ENCODE data around the gene DHDH.
A peak's percentile ranks its signal among the peaks of the same experiment; 100 is the strongest.
"Not testable (repeated sequence)": the region's sequence is repeated elsewhere in the genome, so short reads cannot be mapped to it uniquely, and the experiment has no call there.

Gene DHDH

GRCh38 chr19:48897181-48897580 lies 36.3 kb upstream of the DHDH start:
- in situ Hi-C loops (cut with HindIII; ENCODE audit: low sequenced_read_pairs) = no loop called here
- DNase-seq (ENCODE audit: low read depth) = no peak
- no peak overlapping the region for H3K4me3 ChIP-seq (ENCODE audit: low read depth, low read length)
- no peak for TF ChIP-seq CTCF (IDR thresholded peaks at IDR 0.05; ENCODE audit: low read depth, low read length, missing control alignments)

- peak overlapping the region; percentile 86 for H3K4me3 ChIP-seq (ENCODE audit: low read depth, low read length)
- in situ Hi-C loops (cut with HindIII; ENCODE audit: low sequenced_read_pairs); DNase-seq (ENCODE audit: low read depth): not testable (repeated sequence)
These were observed 34.1 kb upstream of the DHDH start for GRCh38 chr19:48899386-48899749.

GRCh38 chr19:48899781-48900476 lies 33.6 kb upstream of the DHDH start, which contains the start of gene NUCB1:
TSS of gene NUCB1 (plus strand) at chr19:48900312. CDS start at chr19:48900797, 485 bp downstream.
- in situ Hi-C loops (cut with HindIII; ENCODE audit: low sequenced_read_pairs) = no loop called here
- peak within 1 kb of the TSS; percentile 86 for H3K4me3 ChIP-seq (ENCODE audit: low read depth, low read length)
- peak; percentile 98 for DNase-seq (ENCODE audit: low read depth)

GRCh38 chr19:48900477-48901406 lies 32.8 kb upstream of the DHDH start:
- no peak for DNase-seq (ENCODE audit: low read depth)
- H3K4me3 ChIP-seq (ENCODE audit: low read depth, low read length) = peak overlapping the region; percentile 86

More at GRCh38 chr19:48899781-48900476, 33.6 kb upstream of the DHDH start, which contains the start of gene NUCB1:
- peak; percentile 42 for TF ChIP-seq CTCF (IDR thresholded peaks at IDR 0.05; ENCODE audit: low read depth, low read length, missing control alignments)

GRCh38 chr19:48902291-48902690 lies 31.2 kb upstream of the DHDH start:
- H3K4me3 ChIP-seq (ENCODE audit: low read depth, low read length); DNase-seq (ENCODE audit: low read depth); in situ Hi-C loops (cut with HindIII; ENCODE audit: low sequenced_read_pairs): not testable (repeated sequence)

More at GRCh38 chr19:48900477-48901406, 32.8 kb upstream of the DHDH start:
- TF ChIP-seq CTCF (IDR thresholded peaks at IDR 0.05; ENCODE audit: low read depth, low read length, missing control alignments) = no peak
- in situ Hi-C loops (cut with HindIII; ENCODE audit: low sequenced_read_pairs) = no loop called here

GRCh38 chr19:48903788-48904187 lies 29.7 kb upstream of the DHDH start:
- H3K4me3 ChIP-seq (ENCODE audit: low read depth, low read length); DNase-seq (ENCODE audit: low read depth); in situ Hi-C loops (cut with HindIII; ENCODE audit: low sequenced_read_pairs): not testable (repeated sequence)

GRCh38 chr19:48905664-48906063 lies 27.8 kb upstream of the DHDH start:
- in situ Hi-C loops (cut with HindIII; ENCODE audit: low sequenced_read_pairs) = no loop called here
- no peak for DNase-seq (ENCODE audit: low read depth)
- H3K4me3 ChIP-seq (ENCODE audit: low read depth, low read length) = no peak overlapping the region
- no peak for TF ChIP-seq CTCF (IDR thresholded peaks at IDR 0.05; ENCODE audit: low read depth, low read length, missing control alignments)

GRCh38 chr19:48906324-48906723 lies 27.2 kb upstream of the DHDH start:
- H3K4me3 ChIP-seq (ENCODE audit: low read depth, low read length) = no peak overlapping the region
- TF ChIP-seq CTCF (IDR thresholded peaks at IDR 0.05; ENCODE audit: low read depth, low read length, missing control alignments) = no peak
- no peak for DNase-seq (ENCODE audit: low read depth)
- in situ Hi-C loops (cut with HindIII; ENCODE audit: low sequenced_read_pairs) = no loop called here
